ENCODE data around the gene CCDC27. TPM values are rescaled to one million over a fixed set of nuclear protein-coding genes. Genes with fewer than 3 reads are reported as not detected.
"Not testable (repeated sequence)": the region's sequence is repeated elsewhere in the genome, so short reads cannot be mapped to it uniquely, and the experiment has no call there.

Gene CCDC27
- total RNA-seq, 2 experiments from 2014 or later, result not detected

GRCh38 chr1:3795453-3796214 lies 43.4 kb downstream of the CCDC27 start:
- Mint-ChIP-seq H3K9me3 (no peaks in the 10 kb centered on the region), H3K4me1 (peaks cover 44% of the 10 kb centered on the region), H3K36me3 (ENCODE audit: low read depth) (peaks cover 8% of the 10 kb centered on the region), H3K4me3 (peak overlapping the region; percentile 82), H3K27ac (peak overlapping the region; percentile 80), H3K27me3 (no peaks in the 10 kb centered on the region)
- ChIA-PET POLR2A (no interaction called here), CTCF (interaction anchor here (0.8 to 5.9 kb wide), 2 partner anchors 9 to 21 kb away, joined by 3 to 29 read pairs; no protein-coding TSS in a partner anchor)
- peak; percentile 13 for DNase-seq

GRCh38 chr1:3796215-3797061 lies 44.2 kb downstream of the CCDC27 start, which contains the start of gene LRRC47:
Gene LRRC47 (minus strand): TSS chr1:3796498. CDS start chr1:3796476, 22 bp downstream.
- peaks cover 8% of the 10 kb centered on the region for H3K36me3 Mint-ChIP-seq (ENCODE audit: low read depth)
- CTCF ChIA-PET, result interaction anchor here (0.8 to 5.9 kb wide), 3 partner anchors 9 to 100 kb away, joined by 3 to 29 read pairs (median 4); no protein-coding TSS in a partner anchor
- DNase-seq, result peak; percentile 96
- POLR2A ChIA-PET, result interaction anchor here (0.6 kb wide), 1 partner anchor 13 kb away, joined by 5 read pairs; no protein-coding TSS in a partner anchor
- peaks cover 2% of the 10 kb centered on the region for H3K27me3 Mint-ChIP-seq
- H3K4me1 Mint-ChIP-seq, result peaks cover 48% of the 10 kb centered on the region
- H3K27ac Mint-ChIP-seq, result peak within 1 kb of the TSS; percentile 96
- H3K4me3 Mint-ChIP-seq, result peak within 1 kb of the TSS; percentile 88
- no peaks in the 10 kb centered on the region for H3K9me3 Mint-ChIP-seq

DNA sequence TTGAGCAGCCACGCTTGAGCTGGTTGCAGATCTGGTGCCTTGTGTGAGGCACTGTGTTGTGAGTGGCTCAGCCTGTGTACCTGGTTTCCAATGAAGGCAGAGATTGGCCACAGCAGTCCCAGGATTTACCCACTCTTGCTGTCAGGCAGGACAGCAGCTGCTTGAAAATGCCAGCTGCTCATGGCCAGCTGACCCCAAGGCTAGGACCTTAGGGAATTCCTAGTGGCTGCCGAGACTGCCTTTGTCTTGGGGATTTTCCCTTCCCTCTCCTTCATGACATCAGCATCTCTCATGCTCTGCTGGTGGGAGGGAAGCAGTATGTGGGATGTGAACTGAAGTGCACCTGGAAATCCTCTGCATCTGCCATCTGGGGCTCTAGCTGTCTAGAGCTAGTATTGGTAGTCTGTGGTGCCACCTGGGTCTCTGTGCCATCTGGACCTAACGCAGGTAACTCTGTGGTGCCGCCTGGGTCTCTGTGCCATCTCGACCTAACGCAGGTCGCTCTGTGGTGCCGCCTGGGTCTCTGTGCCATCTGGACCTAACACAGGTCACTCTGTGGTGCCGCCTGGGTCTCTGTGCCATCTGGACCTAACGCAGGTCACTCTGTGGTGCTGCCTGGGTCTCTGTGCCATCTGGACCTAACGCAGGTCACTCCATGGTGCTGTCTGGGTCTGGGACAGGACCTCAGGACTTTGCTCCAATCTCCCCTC lies 47.9 kb downstream of the CCDC27 start:
- no peak for DNase-seq
- peaks cover 21% of the 10 kb centered on the region for H3K4me1 Mint-ChIP-seq
- H3K27me3 Mint-ChIP-seq, result peaks cover 12% of the 10 kb centered on the region
- no peak overlapping the region for H3K27ac Mint-ChIP-seq
- ChIA-PET CTCF (interaction anchor here (0.8 to 1.6 kb wide), 3 partner anchors 9 to 103 kb away, joined by 3 to 6 read pairs (median 5); no protein-coding TSS in a partner anchor), POLR2A (no interaction called here)
- H3K36me3 Mint-ChIP-seq (ENCODE audit: low read depth), result peaks cover 4% of the 10 kb centered on the region
- H3K9me3 Mint-ChIP-seq, result no peaks in the 10 kb centered on the region
- H3K4me3 Mint-ChIP-seq, result no peak overlapping the region

- H3K36me3 Mint-ChIP-seq (ENCODE audit: low read depth); H3K9me3 Mint-ChIP-seq; DNase-seq; CTCF ChIA-PET; H3K27ac Mint-ChIP-seq; POLR2A ChIA-PET; H3K4me3 Mint-ChIP-seq: not testable (repeated sequence)
- H3K4me1 Mint-ChIP-seq, result peaks cover 17% of the 10 kb centered on the region
- peaks cover 12% of the 10 kb centered on the region for H3K27me3 Mint-ChIP-seq
Observed at GRCh38 chr1:3800795-3801194, 48.5 kb downstream of the CCDC27 start.

DNA sequence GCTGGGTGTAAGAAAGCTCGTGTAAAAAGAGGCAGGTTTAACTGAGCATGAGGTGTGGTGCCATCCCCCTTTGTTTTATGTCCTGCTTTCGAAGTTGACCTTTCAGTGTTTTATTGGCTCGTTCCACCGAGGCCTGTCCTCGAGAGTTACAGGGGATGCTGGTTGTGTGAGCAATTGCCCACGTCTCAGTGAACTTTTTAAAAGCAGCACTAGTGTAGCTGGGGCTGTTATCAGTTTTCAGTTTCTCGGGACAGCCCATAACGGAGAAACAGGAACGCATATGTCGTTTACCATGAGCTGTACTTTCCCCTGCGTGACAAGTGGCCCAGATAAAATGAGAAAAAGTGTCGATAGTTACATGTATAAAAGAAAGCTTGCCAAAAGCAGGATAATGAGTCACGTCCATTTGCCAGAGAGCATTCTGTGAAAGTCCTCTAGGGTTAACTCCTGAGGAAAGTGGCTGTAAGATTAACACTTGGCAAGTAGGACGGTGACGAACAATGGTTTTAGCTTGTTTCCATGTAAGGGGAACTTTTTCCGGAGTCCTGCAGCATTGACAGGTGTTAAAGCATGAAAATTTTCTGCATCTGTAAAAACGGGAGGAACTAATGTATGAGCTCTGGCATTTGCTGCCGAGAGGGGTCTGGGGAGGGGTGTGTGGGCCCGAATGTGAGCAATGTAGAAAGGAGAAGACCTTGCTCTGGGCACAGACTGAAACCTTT lies 51.8 kb downstream of the CCDC27 start:
- POLR2A ChIA-PET, result no interaction called here
- Mint-ChIP-seq H3K4me1 (peaks cover 5% of the 10 kb centered on the region), H3K27me3 (peaks cover 12% of the 10 kb centered on the region)

GRCh38 chr1:3804627-3804944 lies 52.3 kb downstream of the CCDC27 start:
- CTCF ChIA-PET, result interaction anchor here (0.6 to 1.2 kb wide), 2 partner anchors 11 to 118 kb away, joined by 3 to 4 read pairs; no protein-coding TSS in a partner anchor

More for the DNA sequence above, 51.8 kb downstream of the CCDC27 start:
- CTCF ChIA-PET, result interaction anchor here (0.5 to 1.2 kb wide), 4 partner anchors 10 to 1872 kb away, joined by 3 to 4 read pairs (median 4); no protein-coding TSS in a partner anchor
- DNase-seq, result no peak
- no peak overlapping the region for H3K27ac Mint-ChIP-seq
- peaks cover 4% of the 10 kb centered on the region for H3K9me3 Mint-ChIP-seq
- no peak overlapping the region for H3K4me3 Mint-ChIP-seq
- H3K36me3 Mint-ChIP-seq (ENCODE audit: low read depth), result no peaks in the 10 kb centered on the region

GRCh38 chr1:3805038-3805437 lies 52.8 kb downstream of the CCDC27 start:
- Mint-ChIP-seq H3K36me3 (ENCODE audit: low read depth) (no peaks in the 10 kb centered on the region), H3K27ac (no peak overlapping the region), H3K4me3 (no peak overlapping the region), H3K4me1 (peaks cover 5% of the 10 kb centered on the region), H3K27me3 (peaks cover 12% of the 10 kb centered on the region), H3K9me3 (peaks cover 4% of the 10 kb centered on the region)
- no peak for DNase-seq
- POLR2A ChIA-PET, result no interaction called here
- CTCF ChIA-PET, result interaction anchor here (0.6 kb wide), 1 partner anchor 117 kb away, joined by 4 read pairs; no protein-coding TSS in a partner anchor

More at GRCh38 chr1:3804627-3804944, 52.3 kb downstream of the CCDC27 start:
- H3K27me3 Mint-ChIP-seq, result peaks cover 12% of the 10 kb centered on the region
- H3K4me3 Mint-ChIP-seq; H3K4me1 Mint-ChIP-seq; H3K36me3 Mint-ChIP-seq (ENCODE audit: low read depth); POLR2A ChIA-PET; H3K9me3 Mint-ChIP-seq; H3K27ac Mint-ChIP-seq; DNase-seq: not testable (repeated sequence)

DNA sequence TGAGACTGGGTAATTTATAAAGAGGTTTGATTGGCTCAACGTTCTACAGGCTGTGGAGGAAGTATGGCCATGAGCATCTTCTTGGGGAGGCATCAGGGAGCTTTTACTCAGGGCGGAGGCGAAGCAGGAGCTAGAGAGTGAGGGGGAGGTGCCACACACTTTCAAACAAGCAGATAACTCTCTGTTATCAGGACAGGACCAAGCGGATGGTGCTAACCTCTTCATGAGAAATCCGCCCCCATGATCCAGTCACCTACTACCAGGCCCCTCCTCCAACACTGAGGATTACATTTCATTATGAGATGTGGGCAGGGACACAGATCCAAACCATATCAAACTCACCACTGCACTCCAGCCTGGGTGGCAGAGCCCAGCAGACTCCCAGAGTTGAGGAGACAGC lies 55.5 kb downstream of the CCDC27 start:
- H3K9me3 Mint-ChIP-seq, result peaks cover 4% of the 10 kb centered on the region
- H3K27ac Mint-ChIP-seq, result no peak overlapping the region
- DNase-seq, result no peak
- ChIA-PET POLR2A (no interaction called here), CTCF (no interaction called here)
- no peaks in the 10 kb centered on the region for H3K36me3 Mint-ChIP-seq (ENCODE audit: low read depth)
- H3K4me3 Mint-ChIP-seq, result no peak overlapping the region
- H3K4me1 Mint-ChIP-seq, result no peaks in the 10 kb centered on the region
- H3K27me3 Mint-ChIP-seq, result peaks cover 2% of the 10 kb centered on the region

- peaks cover 4% of the 10 kb centered on the region for H3K9me3 Mint-ChIP-seq
- H3K4me1 Mint-ChIP-seq, result no peaks in the 10 kb centered on the region
- H3K27ac Mint-ChIP-seq, result no peak overlapping the region
- ChIA-PET CTCF (no interaction called here), POLR2A (no interaction called here)
- no peaks in the 10 kb centered on the region for H3K36me3 Mint-ChIP-seq (ENCODE audit: low read depth)
- no peak for DNase-seq
- H3K27me3 Mint-ChIP-seq, result peaks cover under 1% of the 10 kb centered on the region
- no peak overlapping the region for H3K4me3 Mint-ChIP-seq
Observed at GRCh38 chr1:3809680-3810079, 57.4 kb downstream of the CCDC27 start.

GRCh38 chr1:3810149-3810761 lies 58.0 kb downstream of the CCDC27 start:
- H3K27ac Mint-ChIP-seq; H3K9me3 Mint-ChIP-seq; POLR2A ChIA-PET; CTCF ChIA-PET; H3K4me3 Mint-ChIP-seq; H3K27me3 Mint-ChIP-seq; DNase-seq; H3K4me1 Mint-ChIP-seq; H3K36me3 Mint-ChIP-seq (ENCODE audit: low read depth): not testable (repeated sequence)

GRCh38 chr1:3811595-3811911 lies 59.3 kb downstream of the CCDC27 start:
- Mint-ChIP-seq H3K27me3 (no peaks in the 10 kb centered on the region), H3K27ac (no peak overlapping the region), H3K4me1 (no peaks in the 10 kb centered on the region), H3K4me3 (no peak overlapping the region), H3K9me3 (peaks cover 4% of the 10 kb centered on the region), H3K36me3 (ENCODE audit: low read depth) (no peaks in the 10 kb centered on the region)
- no peak for DNase-seq
- ChIA-PET CTCF (no interaction called here), POLR2A (no interaction called here)

DNA sequence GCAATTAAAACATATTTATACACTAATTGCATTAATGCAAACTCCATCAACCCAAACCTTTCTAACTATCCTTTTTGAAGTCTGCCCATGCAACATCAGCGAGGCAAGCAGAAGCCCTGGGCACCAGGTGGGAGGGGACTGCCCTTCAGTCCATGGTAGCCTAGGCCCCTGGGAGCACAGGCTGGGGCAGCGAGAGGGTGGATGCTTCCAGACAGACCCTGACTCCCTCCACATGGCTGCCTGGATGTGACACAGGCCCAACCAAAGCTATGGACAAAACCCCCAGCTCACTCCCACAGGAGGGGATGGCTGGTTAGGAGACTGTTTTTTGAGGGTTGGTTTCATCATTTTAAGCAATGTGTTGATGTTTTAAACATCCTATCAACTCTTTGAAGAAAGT lies 61.8 kb downstream of the CCDC27 start:
- Mint-ChIP-seq H3K4me1 (no peaks in the 10 kb centered on the region), H3K36me3 (ENCODE audit: low read depth) (no peaks in the 10 kb centered on the region), H3K9me3 (no peaks in the 10 kb centered on the region), H3K27me3 (no peaks in the 10 kb centered on the region), H3K4me3 (no peak overlapping the region), H3K27ac (no peak overlapping the region)
- no peak for DNase-seq
- POLR2A ChIA-PET, result no interaction called here
- CTCF ChIA-PET, result no interaction called here

Data from activated CD4-positive, alpha-beta T cell treated with anti-CD3 and anti-CD28 coated beads, Interleukin-2, amount 10 ng/mL, durations not matched to agents 7 days and 5 days (primary cell).